GM12865 (cell line): ENCODE data around the gene PRRX1.

ENCODE experiments used
- DNase-seq: peaks from one replicate; pipeline ENCODE4 v3.0.0; 2010; ENCODE audit warnings: low read depth
- H3K4me3 ChIP-seq: 2 replicates; pipeline ENCODE4 v1.5.1; 2011; ENCODE audit warnings: mild to moderate bottlenecking, low read depth, low read length, control low read depth
- TF ChIP-seq, protein P1 (sequence below): IDR thresholded peaks from 2 replicates; pipeline ENCODE4 v1.5.1; 2011; ENCODE audit warnings: low read length, control low read depth, low read depth, inconsistent platforms; ENCODE audit not compliant: insufficient read depth; ENCODE audit errors: missing control alignments

PRRX1 gene

DNA sequence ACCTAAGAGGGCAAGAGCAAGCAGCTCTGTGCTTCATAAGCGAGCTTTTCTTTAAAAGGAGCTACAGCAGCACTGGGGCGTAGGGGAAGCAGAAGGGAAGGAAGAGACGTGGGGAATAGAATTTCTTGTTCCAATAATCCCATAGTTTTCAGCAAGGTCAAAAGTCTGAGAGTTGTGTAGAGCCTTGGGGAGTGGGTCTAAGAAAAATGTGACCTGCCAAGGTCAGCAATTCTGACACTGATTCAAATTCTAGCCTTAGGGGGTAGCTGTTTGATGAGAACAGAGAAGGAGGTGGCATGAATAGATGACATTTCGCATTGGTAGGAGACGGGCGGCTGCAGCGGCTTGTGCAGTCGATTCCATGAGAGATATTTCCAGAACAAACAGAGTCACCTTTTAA lies 22.4 kb downstream of the PRRX1 start:
- DNase-seq = no peak
- TF ChIP-seq, protein P1, sequence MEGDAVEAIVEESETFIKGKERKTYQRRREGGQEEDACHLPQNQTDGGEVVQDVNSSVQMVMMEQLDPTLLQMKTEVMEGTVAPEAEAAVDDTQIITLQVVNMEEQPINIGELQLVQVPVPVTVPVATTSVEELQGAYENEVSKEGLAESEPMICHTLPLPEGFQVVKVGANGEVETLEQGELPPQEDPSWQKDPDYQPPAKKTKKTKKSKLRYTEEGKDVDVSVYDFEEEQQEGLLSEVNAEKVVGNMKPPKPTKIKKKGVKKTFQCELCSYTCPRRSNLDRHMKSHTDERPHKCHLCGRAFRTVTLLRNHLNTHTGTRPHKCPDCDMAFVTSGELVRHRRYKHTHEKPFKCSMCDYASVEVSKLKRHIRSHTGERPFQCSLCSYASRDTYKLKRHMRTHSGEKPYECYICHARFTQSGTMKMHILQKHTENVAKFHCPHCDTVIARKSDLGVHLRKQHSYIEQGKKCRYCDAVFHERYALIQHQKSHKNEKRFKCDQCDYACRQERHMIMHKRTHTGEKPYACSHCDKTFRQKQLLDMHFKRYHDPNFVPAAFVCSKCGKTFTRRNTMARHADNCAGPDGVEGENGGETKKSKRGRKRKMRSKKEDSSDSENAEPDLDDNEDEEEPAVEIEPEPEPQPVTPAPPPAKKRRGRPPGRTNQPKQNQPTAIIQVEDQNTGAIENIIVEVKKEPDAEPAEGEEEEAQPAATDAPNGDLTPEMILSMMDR = no peak
- H3K4me3 ChIP-seq = no peak overlapping the region

DNA sequence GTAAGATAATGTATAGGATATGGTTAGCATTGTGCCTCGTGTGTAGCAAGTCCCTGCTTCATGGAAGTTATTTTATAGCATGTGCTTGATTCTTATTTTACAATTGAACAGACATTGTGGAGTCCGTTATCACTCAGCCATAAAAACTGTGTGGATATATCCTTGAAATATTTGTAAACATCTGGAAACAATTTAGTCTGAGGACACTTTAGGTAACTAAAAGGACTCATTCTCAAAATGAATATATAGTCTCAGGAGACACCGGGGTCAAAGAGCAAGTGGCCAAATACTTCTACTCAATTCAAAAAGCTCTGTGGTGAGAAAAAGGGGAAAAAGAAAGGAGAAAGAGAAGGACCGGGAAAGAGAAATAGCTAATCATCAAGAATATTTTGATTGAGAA lies 23.7 kb downstream of the PRRX1 start:
- TF ChIP-seq, protein P1 = no peak

DNA sequence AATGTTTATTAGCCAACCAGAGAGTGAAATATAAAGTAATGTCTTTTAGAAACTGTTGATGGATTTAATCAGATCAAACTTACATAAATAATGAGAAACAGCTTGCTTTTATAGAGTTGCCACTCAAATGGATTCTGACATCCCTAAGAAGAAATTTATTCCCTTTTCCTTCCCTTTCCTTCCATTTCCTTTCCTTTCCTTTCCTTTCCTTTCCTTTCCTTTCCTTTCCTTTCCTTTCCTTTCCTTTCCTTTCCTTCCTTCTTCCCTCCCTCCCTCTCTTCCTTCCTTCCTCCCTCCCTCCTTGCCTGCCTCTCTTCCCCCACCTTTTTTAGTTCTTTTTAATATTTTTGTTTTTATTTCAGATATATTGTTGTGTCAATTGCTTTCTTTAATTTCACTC lies 27.3 kb downstream of the PRRX1 start:
- DNase-seq = no peak
- TF ChIP-seq, protein P1 = no peak
- H3K4me3 ChIP-seq = no peak overlapping the region

More for the DNA sequence above, 23.7 kb downstream of the PRRX1 start:
- H3K4me3 ChIP-seq = no peak overlapping the region
- no peak for DNase-seq

DNA sequence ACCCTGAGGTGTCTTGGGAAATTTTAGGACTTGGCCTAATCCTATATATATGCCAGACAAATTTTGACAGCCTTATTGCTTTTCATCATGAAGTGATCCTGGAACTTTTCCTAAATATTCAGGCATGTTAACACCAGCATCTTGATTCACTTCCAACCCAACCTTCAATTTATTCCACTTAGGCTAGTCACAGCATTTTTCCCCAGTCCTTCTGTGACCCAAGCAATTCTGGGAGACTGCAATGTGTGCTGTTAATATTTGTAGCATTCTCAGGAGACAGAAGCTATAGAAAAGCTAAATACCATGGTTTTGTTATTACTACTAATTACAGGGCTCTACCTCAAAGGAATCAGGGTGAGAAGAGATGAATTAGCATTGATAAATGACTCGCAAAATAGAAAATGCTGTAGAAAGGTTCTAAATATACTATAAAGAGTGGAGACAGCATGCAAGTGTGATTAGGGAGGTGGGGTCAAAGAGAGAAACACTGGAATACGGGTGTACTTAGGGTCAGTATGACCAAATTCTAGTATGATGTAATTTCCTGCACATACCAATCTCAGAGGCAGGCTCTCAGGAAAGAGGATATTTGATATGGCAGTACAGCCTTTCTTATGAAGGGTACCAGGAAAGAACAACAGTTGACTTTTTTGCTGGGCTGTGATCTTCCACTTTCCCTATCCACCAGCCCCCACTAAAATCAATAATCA lies 29.1 kb downstream of the PRRX1 start:
- no peak for DNase-seq
- TF ChIP-seq, protein P1 = no peak
- no peak overlapping the region for H3K4me3 ChIP-seq

DNA sequence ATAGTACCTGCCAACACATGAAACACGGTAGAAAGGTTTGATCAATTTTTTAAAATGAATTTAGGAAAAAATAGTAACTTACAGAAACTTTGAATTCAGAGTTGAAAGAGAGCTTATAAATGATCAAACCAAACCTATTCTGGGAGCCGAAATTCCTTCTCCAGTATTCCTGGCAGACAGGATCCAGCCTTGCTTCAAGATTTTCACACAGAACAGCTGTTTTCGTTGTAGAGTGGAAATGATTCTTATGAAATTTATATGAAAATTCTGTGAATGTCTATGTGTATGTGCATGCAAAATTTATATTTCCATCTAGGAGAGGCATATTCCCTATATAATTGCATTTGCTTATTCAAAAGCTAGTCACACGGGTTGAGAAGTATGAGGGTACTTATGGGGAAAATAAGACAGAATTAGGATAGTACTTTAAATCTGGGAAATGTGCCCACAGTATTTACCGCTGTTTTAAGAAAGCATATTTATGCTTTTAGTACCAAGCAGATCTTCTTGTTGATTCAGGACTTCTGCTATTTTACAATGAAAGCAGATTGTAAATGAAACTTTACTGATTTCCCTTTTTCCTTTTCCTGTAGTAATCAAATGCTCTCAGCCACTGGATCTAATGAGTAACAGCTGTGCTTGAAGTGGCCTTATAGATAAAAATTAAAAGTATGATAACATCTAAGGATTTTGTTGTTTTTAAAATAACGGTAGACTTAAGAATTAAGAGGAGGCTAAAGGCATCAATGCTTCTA lies 30.4 kb downstream of the PRRX1 start:
- no peak overlapping the region for H3K4me3 ChIP-seq
- no peak for DNase-seq
- TF ChIP-seq, protein P1 = no peak

DNA sequence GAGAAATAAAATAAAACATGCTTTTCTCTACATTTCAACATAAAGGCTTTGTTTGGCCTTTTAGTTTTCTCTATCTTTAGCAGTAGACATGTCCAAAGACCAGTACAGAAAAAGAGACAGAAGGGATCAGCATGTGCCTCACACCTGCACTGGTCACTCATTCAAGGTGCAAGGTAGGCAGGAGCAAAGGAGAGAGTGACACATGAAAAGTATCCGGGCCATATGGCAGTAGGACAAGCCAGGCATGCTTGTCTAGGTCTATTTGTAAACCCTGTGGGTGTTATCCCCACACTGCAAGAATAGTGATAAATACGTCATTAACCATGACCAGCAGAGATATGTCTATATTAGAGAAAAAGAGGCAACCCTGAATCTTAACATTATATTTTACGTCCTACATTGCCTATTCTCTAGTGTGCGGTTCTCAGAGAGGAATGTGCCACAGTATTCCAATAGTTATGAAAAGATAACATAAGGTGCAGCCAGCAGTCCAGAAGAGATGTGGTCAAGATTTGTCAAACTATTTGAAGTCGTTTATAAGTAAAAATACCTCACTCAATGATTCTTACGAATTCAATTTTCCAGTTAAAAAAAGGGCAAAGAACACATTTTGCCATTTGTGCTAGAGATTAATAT lies 32.1 kb downstream of the PRRX1 start:
- no peak for DNase-seq
- H3K4me3 ChIP-seq = no peak overlapping the region
- TF ChIP-seq, protein P1 = no peak
